RWPE2 (cell line): ENCODE measurements around the gene ABHD1.
A peak's percentile ranks its signal among the peaks of the same experiment; 100 is the strongest.
"Not testable (repeated sequence)": the region's sequence is repeated elsewhere in the genome, so short reads cannot be mapped to it uniquely, and the experiment has no call there.

Experiments used
- ATAC-seq: fragments of 200-7000 bp; cut with Tn5 transposase; 3 replicates; pipeline ENCODE4 v1.9.1; 2021; ENCODE audit warnings: low read depth
- DNase-seq: peaks from one replicate; pipeline ENCODE4 v3.0.0-alpha.2; 2020; ENCODE audit warnings: low spot score
- H3K27ac ChIP-seq: fragments of 450-650 bp; 2 replicates; pipeline ENCODE4 v1.5.1; 2017; ENCODE audit warnings: mild to moderate bottlenecking; ENCODE audit not compliant: poor library complexity, severe bottlenecking
- H3K27me3 ChIP-seq: fragments of 250-450 bp; sonication (Bioruptor Pico); 2 replicates; pipeline ENCODE4 v1.5.1; 2021; ENCODE audit warnings: mild to moderate bottlenecking, moderate library complexity; ENCODE audit not compliant: insufficient read depth, poor library complexity, severe bottlenecking
- H3K36me3 ChIP-seq: fragments of 250-450 bp; sonication (Bioruptor Pico); 2 replicates; pipeline ENCODE4 v1.5.1; 2020; ENCODE audit warnings: low read depth, mild to moderate bottlenecking, moderate library complexity
- H3K4me1 ChIP-seq: fragments of 250-450 bp; sonication (Bioruptor Pico); 2 replicates; pipeline ENCODE4 v1.5.1; 2021; ENCODE audit warnings: mild to moderate bottlenecking, moderate library complexity; ENCODE audit not compliant: insufficient read depth, poor library complexity, severe bottlenecking
- H3K4me3 ChIP-seq: fragments of 250-450 bp; sonication (Bioruptor Pico); 2 replicates; pipeline ENCODE4 v1.5.1; 2021; ENCODE audit warnings: mild to moderate bottlenecking, moderate library complexity; ENCODE audit not compliant: severe bottlenecking
- H3K9me3 ChIP-seq: fragments of 250-450 bp; sonication (Bioruptor Pico); 2 replicates; pipeline ENCODE4 v1.5.1; 2021; ENCODE audit warnings: mild to moderate bottlenecking, moderate library complexity; ENCODE audit not compliant: severe bottlenecking
- TF ChIP-seq, protein P1 (sequence below): fragments of 450-650 bp; IDR thresholded peaks from one replicate; pipeline ENCODE4 v1.5.1; 2017; ENCODE audit warnings: mild to moderate bottlenecking, moderate library complexity; ENCODE audit not compliant: poor library complexity, severe bottlenecking

The ABHD1 gene

GRCh38 chr2:27123302-27124150 is at the start of gene ABHD1:
Gene ABHD1 (plus strand): TSS chr2:27123815. CDS start chr2:27123949, 134 bp downstream.
- Histone ChIP-seq H3K27ac (no peak within 1 kb of the TSS), H3K9me3 (no peaks in the 10 kb centered on the region), H3K4me3 (peak within 1 kb of the TSS; percentile 36), H3K27me3 (no peaks in the 10 kb centered on the region), H3K4me1 (no peaks in the 10 kb centered on the region), H3K36me3 (no peaks in the 10 kb centered on the region)
- ATAC-seq (peak; percentile 62), DNase-seq (no peak)
- TF ChIP-seq, protein P1, sequence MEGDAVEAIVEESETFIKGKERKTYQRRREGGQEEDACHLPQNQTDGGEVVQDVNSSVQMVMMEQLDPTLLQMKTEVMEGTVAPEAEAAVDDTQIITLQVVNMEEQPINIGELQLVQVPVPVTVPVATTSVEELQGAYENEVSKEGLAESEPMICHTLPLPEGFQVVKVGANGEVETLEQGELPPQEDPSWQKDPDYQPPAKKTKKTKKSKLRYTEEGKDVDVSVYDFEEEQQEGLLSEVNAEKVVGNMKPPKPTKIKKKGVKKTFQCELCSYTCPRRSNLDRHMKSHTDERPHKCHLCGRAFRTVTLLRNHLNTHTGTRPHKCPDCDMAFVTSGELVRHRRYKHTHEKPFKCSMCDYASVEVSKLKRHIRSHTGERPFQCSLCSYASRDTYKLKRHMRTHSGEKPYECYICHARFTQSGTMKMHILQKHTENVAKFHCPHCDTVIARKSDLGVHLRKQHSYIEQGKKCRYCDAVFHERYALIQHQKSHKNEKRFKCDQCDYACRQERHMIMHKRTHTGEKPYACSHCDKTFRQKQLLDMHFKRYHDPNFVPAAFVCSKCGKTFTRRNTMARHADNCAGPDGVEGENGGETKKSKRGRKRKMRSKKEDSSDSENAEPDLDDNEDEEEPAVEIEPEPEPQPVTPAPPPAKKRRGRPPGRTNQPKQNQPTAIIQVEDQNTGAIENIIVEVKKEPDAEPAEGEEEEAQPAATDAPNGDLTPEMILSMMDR: no peak

DNA sequence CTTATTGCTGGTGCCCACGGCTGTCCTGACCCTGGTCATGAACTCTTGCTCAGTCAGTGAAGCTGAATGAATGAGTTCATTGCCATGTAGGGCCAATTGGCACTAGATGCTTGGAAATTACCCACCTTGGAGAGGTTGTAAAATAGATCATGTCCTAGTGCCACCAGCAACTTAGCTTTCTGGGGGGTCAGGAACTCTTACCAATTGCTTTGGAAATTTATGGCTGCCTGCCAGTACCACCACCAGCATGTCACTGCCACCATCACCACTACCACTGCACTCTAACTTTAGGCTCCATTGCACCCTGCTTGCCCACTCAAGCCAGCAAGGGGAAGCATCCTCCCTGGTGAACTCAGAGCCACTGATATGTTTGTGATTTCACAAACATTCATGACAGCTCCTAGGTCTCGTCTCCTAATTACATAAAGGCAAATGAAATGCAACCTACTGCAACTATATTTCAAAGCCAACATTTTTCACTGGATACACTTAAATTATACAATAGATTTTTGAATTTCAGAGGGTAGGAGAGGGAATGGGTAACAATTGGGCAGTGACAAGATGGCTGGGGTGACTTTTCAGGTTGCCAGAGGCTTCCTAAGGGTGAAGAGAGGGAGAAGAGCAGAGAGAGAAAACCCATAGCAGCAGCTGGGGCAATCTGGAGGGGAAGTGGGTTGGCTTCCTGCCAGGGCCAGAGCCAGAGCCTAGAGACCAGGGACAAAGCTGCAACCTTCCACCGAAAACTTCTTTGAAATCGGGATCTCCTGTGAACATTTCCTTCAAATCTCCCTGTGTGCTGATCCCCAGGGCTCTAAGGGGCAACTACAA is 48.7 kb upstream of the ABHD1 start:
- H3K27me3 ChIP-seq: no peaks in the 10 kb centered on the region
- peaks cover 3% of the 10 kb centered on the region for H3K4me1 ChIP-seq
- peaks cover 9% of the 10 kb centered on the region for H3K36me3 ChIP-seq
- no peaks in the 10 kb centered on the region for H3K9me3 ChIP-seq
- ATAC-seq (no peak), DNase-seq (no peak)
- H3K27ac ChIP-seq: no peak overlapping the region
- H3K4me3 ChIP-seq: no peak overlapping the region
- TF ChIP-seq, protein P1: no peak

DNA sequence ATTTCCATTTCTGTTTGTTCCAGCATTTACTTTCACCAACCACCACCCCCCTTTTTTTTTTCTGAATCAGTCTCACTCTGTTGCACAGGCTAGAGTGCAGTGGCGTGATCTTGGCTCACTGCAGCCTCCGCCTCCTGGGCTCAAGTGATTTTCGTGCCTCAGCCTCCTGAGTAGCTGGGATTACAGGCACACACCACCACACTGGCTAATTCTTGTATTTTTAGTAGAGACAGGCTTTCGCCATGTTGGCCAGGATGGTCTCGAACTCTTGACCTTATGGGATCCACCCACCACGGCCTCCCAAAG is 48.1 kb upstream of the ABHD1 start:
- not testable (repeated sequence) for H3K27ac ChIP-seq, H3K4me1 ChIP-seq, H3K27me3 ChIP-seq, ATAC-seq, DNase-seq, H3K4me3 ChIP-seq, H3K36me3 ChIP-seq, H3K9me3 ChIP-seq

GRCh38 chr2:27076323-27076722 is 47.3 kb upstream of the ABHD1 start:
- Histone ChIP-seq H3K27ac (no peak overlapping the region), H3K4me1 (peaks cover under 1% of the 10 kb centered on the region), H3K36me3 (no peaks in the 10 kb centered on the region), H3K9me3 (no peaks in the 10 kb centered on the region), H3K4me3 (no peak overlapping the region), H3K27me3 (no peaks in the 10 kb centered on the region)
- TF ChIP-seq, protein P1: no peak
- no peak for ATAC-seq
- no peak for DNase-seq

DNA sequence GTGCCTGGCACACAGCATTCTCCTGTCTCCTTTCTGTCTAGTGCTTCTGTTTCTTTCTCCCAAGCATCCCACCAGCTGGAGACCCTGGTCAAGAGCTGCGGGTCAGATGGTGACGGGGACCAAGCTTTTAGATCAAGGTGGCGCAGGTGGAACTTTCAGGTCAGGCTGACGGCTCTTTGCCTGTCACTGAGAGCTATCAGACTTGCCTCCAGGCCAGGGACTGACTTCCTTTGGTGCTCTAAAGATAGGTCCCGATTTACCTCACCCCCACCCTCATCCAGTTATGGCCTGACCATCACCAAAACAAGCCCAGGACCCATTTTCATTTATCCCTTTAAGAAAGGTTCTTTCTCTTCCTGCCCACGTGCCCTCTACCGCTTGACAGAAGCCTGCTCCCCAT is 46.4 kb upstream of the ABHD1 start:
- H3K27ac ChIP-seq: no peak overlapping the region
- no peaks in the 10 kb centered on the region for H3K36me3 ChIP-seq
- TF ChIP-seq, protein P1: no peak
- no peaks in the 10 kb centered on the region for H3K9me3 ChIP-seq
- no peaks in the 10 kb centered on the region for H3K27me3 ChIP-seq
- DNase-seq: no peak
- ATAC-seq: no peak
- peaks cover 4% of the 10 kb centered on the region for H3K4me1 ChIP-seq
- no peak overlapping the region for H3K4me3 ChIP-seq
